HepG2 (cell line): ENCODE results near the gene GCLC. TPM values are rescaled to one million over a fixed set of nuclear protein-coding genes. Genes with fewer than 3 reads are reported as not detected.
A peak's percentile ranks its signal among the peaks of the same experiment; 100 is the strongest.

ENCODE experiments used
- ATAC-seq: fragments of 200-7000 bp; cut with Tn5 transposase; 3 replicates; pipeline ENCODE4 v1.9.1; 2020; ENCODE audit warnings: mild to moderate bottlenecking, moderate library complexity
- BruUV-seq: library from RNA; stranded (reverse); fragments of 400-500 nt; replicated peaks from 2 replicates; lab custom pipeline; 2021; lab: Mats Ljungman, UMichigan
- CTCF ChIA-PET: fragments of 300-600 bp; formaldehyde crosslinking; extraction: SDS; loops from one replicate; lab custom pipeline; 2021; ENCODE audit warnings: low total read pairs, inconsistent platforms, low intra/inter-chr PET ratio; lab: Yijun Ruan, JAX
- POLR2A ChIA-PET: fragments of 350-600 bp; sonication (Branson Sonifier 250); formaldehyde crosslinking; loops from one replicate; lab custom pipeline; 2020; ENCODE audit warnings: antibody characterized with exemption, inconsistent platforms; lab: Yijun Ruan, JAX
- DNase-seq: peaks from one replicate; pipeline ENCODE4 v3.0.0-alpha.2; 2015; ENCODE audit warnings: low spot score
- FAIRE-seq: peaks from 3 replicates; lab custom pipeline; 2011; peaks lifted over from hg19 to GRCh38; lab: Jason Lieb, UNC
- H2AFZ ChIP-seq: one replicate; pipeline ENCODE4 v1.6.1; 2011; ENCODE audit warnings: low read length, inconsistent platforms
- H3K27ac ChIP-seq: fragments of 300-600 bp; 3 replicates; pipeline ENCODE4 v1.8.0; 2011; ENCODE audit warnings: mixed run types, mild to moderate bottlenecking, mixed read lengths, low read length, inconsistent platforms; ENCODE audit not compliant: insufficient read depth; ENCODE audit errors: extremely low read length
- H3K27me3 ChIP-seq, 2 experiments: fragments of 200-600 bp in 1 of 2; 2 replicates in 1 of 2; 3 replicates in 1 of 2; pipeline versions ENCODE4 v1.6.0 to v1.8.0; 2011; ENCODE audit warnings: low read length in 2 of 2, mild to moderate bottlenecking in 2 of 2, moderate library complexity in 2 of 2, inconsistent platforms in 1 of 2; ENCODE audit not compliant: insufficient read depth in 2 of 2, control insufficient read depth in 1 of 2
- H3K36me3 ChIP-seq, 2 experiments: fragments of 200-600 bp in 1 of 2; replicated peaks in 1 of 2; 2 replicates in 1 of 2; 3 replicates in 1 of 2; pipeline versions ENCODE4 v1.5.1 to v1.8.0; 2011; ENCODE audit warnings: low read length in 2 of 2, inconsistent platforms in 1 of 2; ENCODE audit not compliant: insufficient read depth in 2 of 2, control insufficient read depth in 1 of 2
- H3K4me1 ChIP-seq: 2 replicates; pipeline ENCODE4 v1.5.1; 2012; ENCODE audit warnings: low read length, inconsistent platforms; ENCODE audit not compliant: insufficient read depth
- H3K4me2 ChIP-seq: 2 replicates; pipeline ENCODE4 v1.6.0; 2011; ENCODE audit warnings: low read depth, low read length, inconsistent platforms
- H3K4me3 ChIP-seq, 3 experiments: fragments of 200-600 bp in 1 of 3; sonication (generic), shearing (Covaris generic) in 1 of 3; replicated peaks in 1 of 3; 2 replicates each; pipeline ENCODE4 v1.5.1; 2011 to 2016; ENCODE audit warnings: low read length in 3 of 3, inconsistent platforms in 2 of 3, low read depth in 2 of 3, mild to moderate bottlenecking in 2 of 3, control low read depth in 1 of 3, mixed read lengths in 1 of 3; ENCODE audit not compliant: insufficient read depth in 1 of 3
- H3K79me2 ChIP-seq: one replicate; pipeline ENCODE4 v1.6.1; 2011; ENCODE audit warnings: low read length, inconsistent platforms; ENCODE audit not compliant: insufficient read depth
- H3K9ac ChIP-seq: 2 replicates; pipeline ENCODE4 v1.6.0; 2011; ENCODE audit warnings: mild to moderate bottlenecking, low read depth, low read length, inconsistent platforms; ENCODE audit not compliant: insufficient read depth
- H3K9me3 ChIP-seq: 2 replicates; pipeline ENCODE4 v1.5.1; 2012; ENCODE audit warnings: mild to moderate bottlenecking, low read length
- H4K20me1 ChIP-seq: 2 replicates; pipeline ENCODE4 v1.6.0; 2011; ENCODE audit warnings: inconsistent platforms, mild to moderate bottlenecking, low read length, moderate library complexity; ENCODE audit not compliant: insufficient read depth
- ARID3A ChIP-seq: IDR thresholded peaks from 2 replicates; pipeline ENCODE4 v1.6.1; 2012; ENCODE audit warnings: low read depth, low read length, improper control_type of control experiment
- GATAD2A ChIP-seq: IDR thresholded peaks from 2 replicates; pipeline ENCODE4 v1.6.1; 2016
- HMG20A ChIP-seq: IDR thresholded peaks from 2 replicates; pipeline ENCODE4 v1.6.1; 2016; ENCODE audit warnings: borderline replicate concordance
- HMGXB3 ChIP-seq: sonication (generic); formaldehyde crosslinking; IDR thresholded peaks from 2 replicates; pipeline ENCODE4 v1.4.0; 2020; ENCODE audit warnings: missing genetic modification reagents, borderline replicate concordance
- MIXL1 ChIP-seq: IDR thresholded peaks from 2 replicates; pipeline ENCODE4 v1.6.1; 2016
- SMC3 ChIP-seq: IDR thresholded peaks from 2 replicates; pipeline ENCODE4 v1.6.1; 2011; ENCODE audit warnings: low read length, improper control_type of control experiment
- SNRNP70 ChIP-seq: fragments of 200-400 bp; formaldehyde crosslinking; IDR thresholded peaks from 2 replicates; pipeline ENCODE4 v1.6.1; 2017; ENCODE audit warnings: mild to moderate bottlenecking, low read depth, low read length, moderate library complexity
- SOX6 ChIP-seq, 2 experiments: fragments of 450-650 bp in 1 of 2; sonication (generic) in 1 of 2; formaldehyde crosslinking in 1 of 2; IDR thresholded peaks; 2 replicates each; pipeline versions ENCODE4 v1.4.0 to v1.6.1; 2017 to 2020; ENCODE audit warnings: antibody characterized with exemption in 1 of 2, mild to moderate bottlenecking in 1 of 2, missing genetic modification reagents in 1 of 2
- TEAD3 ChIP-seq: optimal IDR thresholded peaks from 2 replicates; pipeline ENCODE3; 2016; ENCODE audit warnings: borderline replicate concordance
- THRA ChIP-seq: sonication (generic); formaldehyde crosslinking; IDR thresholded peaks from 2 replicates; pipeline ENCODE4 v1.4.0; 2020; ENCODE audit warnings: missing genetic modification reagents, borderline replicate concordance
- ZBTB34 ChIP-seq: sonication (generic); formaldehyde crosslinking; IDR thresholded peaks from 2 replicates; pipeline ENCODE4 v1.8.0; 2022; ENCODE audit warnings: mild to moderate bottlenecking, missing genetic modification reagents
- ZFAT ChIP-seq: sonication (generic); formaldehyde crosslinking; conservative IDR thresholded peaks from 2 replicates; pipeline ENCODE4 v1.8.1; 2023; ENCODE audit warnings: missing genetic modification reagents, inconsistent platforms
- ZNF614 ChIP-seq: IDR thresholded peaks from 2 replicates; pipeline ENCODE4 v1.6.1; 2018; ENCODE audit warnings: missing biosample characterization, missing genetic modification reagents, inconsistent platforms, borderline replicate concordance
- ZNF766 ChIP-seq: sonication (generic); formaldehyde crosslinking; IDR thresholded peaks from 2 replicates; pipeline ENCODE4 v1.5.0; 2020; ENCODE audit warnings: missing genetic modification reagents, borderline replicate concordance
- WGBS: methylation state at CpG from one replicate; pipeline ENCODE4 v1.1.6; 2017; ENCODE audit warnings: low lambda C conversion rate; 5-methylcytosine and 5-hydroxymethylcytosine counted together
- in situ Hi-C: cut with HindIII; loops from 2 replicates; pipeline ENCODE4 v1.10.0; 2017; ENCODE audit warnings: low pct_unique_long_range_greater_than_20kb; ENCODE audit not compliant: extremely low pct_ligation_motif_present
- intact Hi-C: fragments of 100-400 bp; cut with micrococcal nuclease; formaldehyde crosslinking; loops from one replicate; pipeline ENCODE4 v1.10.0; 2022; ENCODE audit not compliant: unreplicated experiment
- polyA plus RNA-seq, 8 experiments: library from polyadenylated mRNA; depleted of rRNA in 3 of 8; stranded (reverse) in 7 of 8; unstranded in 1 of 8; fragments of >200 nt; fragmentation: Illumina TruSeq in 4 of 8; extraction: Trizol in 4 of 8; gene quantifications; 2 replicates each; pipeline versions ENCODE4 v1.2.1 to v1.2.3, GENCODE V29; 2011 to 2016; ENCODE audit warnings: low read depth in 4 of 8, missing spikeins in 1 of 8, mixed read lengths in 1 of 8; ENCODE audit not compliant: insufficient read depth in 1 of 8
- total RNA-seq, 5 experiments: library from RNA; depleted of rRNA; stranded (reverse); fragments of >200 nt; fragmentation: Illumina TruSeq; extraction: Trizol; gene quantifications; 2 replicates each; pipeline ENCODE4 v1.2.3, GENCODE V29; 2016; ENCODE audit warnings: low read depth in 1 of 5

The GCLC gene
- total and polyA plus RNA-seq, 2 of the 13 experiments (the other 11 are each of a cell fraction or from before 2014, with no cell fraction given), result 35.3 to 84.6 TPM

GRCh38 chr6:53484476-53485280, 60.2 kb downstream of the GCLC start:
- Histone ChIP-seq H4K20me1 (no peaks in the 10 kb centered on the region), H3K27ac (no peak overlapping the region), H3K4me2 (peak overlapping the region; percentile 30), H3K36me3 (no peaks in the 10 kb centered on the region), H3K4me3 (no peak overlapping the region), H3K27me3 (no peaks in the 10 kb centered on the region; a peak in 1 of 5 replicates), H2AFZ (no peak overlapping the region), H3K9ac (no peak overlapping the region), H3K79me2 (no peaks in the 10 kb centered on the region), H3K4me1 (peaks cover 17% of the 10 kb centered on the region), H3K9me3 (no peaks in the 10 kb centered on the region)
- ATAC-seq (peak; percentile 76), DNase-seq (peak; percentile 67), FAIRE-seq (peak; percentile 58)
- POLR2A ChIA-PET, result no interaction called here
- intact Hi-C loops (loop anchor here (1.0 to 10.0 kb wide), 8 partner anchors 47 to 1078 kb away; partner anchors contain the start of gene GSTA4), in situ Hi-C loops (loop anchor here (5.0 kb wide), 2 partner anchors 307 to 382 kb away; no protein-coding TSS in a partner anchor)
- 15% methylated on average over 9 of the region's 9 CpGs for WGBS
- CTCF ChIA-PET, result interaction anchor here (0.8 to 5.6 kb wide), 10 partner anchors 47 to 832 kb away, joined by 3 to 179 read pairs (median 5); partner anchors contain the start of gene GSTA4
- BruUV-seq, result no TSS peak
- peak; percentile 29; the same call in 1 of the 2 replicates for TF ChIP-seq ARID3A
- no peak for TF ChIP-seq ZFAT (CRISPR knock-in tag)
- peak; percentile 92 for TF ChIP-seq SMC3
- 0 out of 2 replicates have a peak, but pooled peaks have one; percentile 14 for TF ChIP-seq THRA (CRISPR knock-in tag)
- 0 out of 2 replicates have a peak, but pooled peaks have one; percentile 3 for TF ChIP-seq ZNF614 (CRISPR knock-in tag)
- no peak for TF ChIP-seq ZBTB34
- TF ChIP-seq SOX6 (IDR thresholded peaks at IDR 0.05), result no peak
- no peak for TF ChIP-seq SOX6 (CRISPR knock-in tag; IDR thresholded peaks at IDR 0.05)
- peak; percentile 93 for TF ChIP-seq ZNF766 (CRISPR knock-in tag)
- no peak for TF ChIP-seq HMG20A (CRISPR knock-in tag)
- peak; percentile 33; the same call in 1 of the 2 replicates for TF ChIP-seq MIXL1 (CRISPR knock-in tag)
- peak; percentile 14 for TF ChIP-seq TEAD3 (CRISPR knock-in tag)
- TF ChIP-seq HMGXB3 (CRISPR knock-in tag), result 0 out of 2 replicates have a peak, but pooled peaks have one; percentile 35
- no peak for TF ChIP-seq SNRNP70
- peak; percentile 29; the same call in 1 of the 2 replicates for TF ChIP-seq GATAD2A (CRISPR knock-in tag)
